ENCODE measurements around the gene POLRMT. TPM values are rescaled to one million over a fixed set of nuclear protein-coding genes. Genes with fewer than 3 reads are reported as not detected.

Gene POLRMT
- polyA plus RNA-seq, 1 experiment: 15.5 TPM

- no peak for TF ChIP-seq CTCF (IDR thresholded peaks at IDR 0.05; ENCODE audit: low read depth, low read length)
- ChIA-PET CTCF (no interaction called here), POLR2A (no interaction called here)
- no peak for DNase-seq (ENCODE audit: low read depth, low spot score)
- H3K9me3 ChIP-seq (ENCODE audit: control insufficient read depth, insufficient read depth, low read length): peaks cover 4% of the 10 kb centered on the region; the same call in 1 of the 2 replicates
- no peaks in the 10 kb centered on the region for H3K27me3 ChIP-seq (ENCODE audit: control insufficient read depth, insufficient read depth, low read length)
- H3K27ac ChIP-seq (ENCODE audit: low read depth, low read length): no peak overlapping the region
- H3K4me3 ChIP-seq (ENCODE audit: low read depth, low read length): no peak overlapping the region
Observed at GRCh38 chr19:648904-649801, 15.8 kb upstream of the POLRMT start.

- no peak for DNase-seq (ENCODE audit: low read depth, low spot score)
- Histone ChIP-seq H3K27ac (ENCODE audit: low read depth, low read length) (no peak overlapping the region), H3K4me3 (ENCODE audit: low read depth, low read length) (no peak overlapping the region), H3K9me3 (ENCODE audit: control insufficient read depth, insufficient read depth, low read length) (peaks cover 4% of the 10 kb centered on the region; the same call in 1 of the 2 replicates), H3K27me3 (ENCODE audit: control insufficient read depth, insufficient read depth, low read length) (no peaks in the 10 kb centered on the region)
- no peak for TF ChIP-seq CTCF (IDR thresholded peaks at IDR 0.05; ENCODE audit: low read depth, low read length)
- POLR2A ChIA-PET: no interaction called here
- CTCF ChIA-PET: no interaction called here
Observed at GRCh38 chr19:648305-648704, 15.0 kb upstream of the POLRMT start.

- CTCF ChIA-PET: no interaction called here
Observed at GRCh38 chr19:647566-648284, 14.4 kb upstream of the POLRMT start.

GRCh38 chr19:646779-647565 is 13.6 kb upstream of the POLRMT start:
- DNase-seq (ENCODE audit: low read depth, low spot score): no peak
- POLR2A ChIA-PET: interaction anchor here (0.6 kb wide), 1 partner anchor 13 kb away, joined by 4 read pairs; the partner anchor contains the start of gene POLRMT
- peaks cover 4% of the 10 kb centered on the region; the same call in 1 of the 2 replicates for H3K9me3 ChIP-seq (ENCODE audit: control insufficient read depth, insufficient read depth, low read length)
- no peak overlapping the region for H3K27ac ChIP-seq (ENCODE audit: low read depth, low read length)
- H3K27me3 ChIP-seq (ENCODE audit: control insufficient read depth, insufficient read depth, low read length): no peaks in the 10 kb centered on the region
- no peak for TF ChIP-seq CTCF (IDR thresholded peaks at IDR 0.05; ENCODE audit: low read depth, low read length)
- CTCF ChIA-PET: no interaction called here
- H3K4me3 ChIP-seq (ENCODE audit: low read depth, low read length): no peak overlapping the region

More at GRCh38 chr19:647566-648284, 14.4 kb upstream of the POLRMT start:
- TF ChIP-seq CTCF (IDR thresholded peaks at IDR 0.05; ENCODE audit: low read depth, low read length): no peak
- Histone ChIP-seq H3K27me3 (ENCODE audit: control insufficient read depth, insufficient read depth, low read length) (no peaks in the 10 kb centered on the region), H3K27ac (ENCODE audit: low read depth, low read length) (no peak overlapping the region), H3K9me3 (ENCODE audit: control insufficient read depth, insufficient read depth, low read length) (peaks cover 4% of the 10 kb centered on the region; the same call in 1 of the 2 replicates), H3K4me3 (ENCODE audit: low read depth, low read length) (no peak overlapping the region)
- DNase-seq (ENCODE audit: low read depth, low spot score): no peak
- POLR2A ChIA-PET: interaction anchor here (0.6 kb wide), 1 partner anchor 14 kb away, joined by 4 read pairs; the partner anchor contains the start of gene POLRMT
